CD4-positive, alpha-beta T cell treated with Interleukin-2 at 100 ng/mL for 4 hours (primary cell): ENCODE measurements around the gene ATG16L1.
"Not testable (repeated sequence)": the region's sequence is repeated elsewhere in the genome, so short reads cannot be mapped to it uniquely, and the experiment has no call there.

Experiments
- DNase-seq: peaks from one replicate; pipeline ENCODE4 v3.0.0-alpha.2; 2020; ENCODE audit warnings: low spot score

ATG16L1 gene

DNA sequence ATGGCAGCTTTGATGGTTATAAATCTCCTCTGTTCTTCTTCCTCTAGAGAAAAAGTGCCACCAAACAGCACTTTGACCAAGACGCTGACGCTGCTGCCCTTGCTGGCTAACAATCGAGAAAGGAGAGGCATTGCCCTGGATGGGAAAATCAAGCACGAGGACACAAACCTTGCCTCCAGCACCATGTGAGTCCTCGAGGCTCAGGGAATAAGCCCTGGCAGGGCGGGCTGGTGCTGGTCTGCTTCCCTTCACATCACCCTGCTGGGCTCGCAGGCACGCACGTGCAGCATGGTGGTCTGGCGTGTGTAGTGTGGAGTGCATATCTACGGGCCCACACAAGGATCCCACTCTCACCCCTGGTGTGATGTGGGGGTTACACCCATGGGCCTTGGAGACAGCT is 83.4 kb downstream of the ATG16L1 start:
- no peak for DNase-seq

DNA sequence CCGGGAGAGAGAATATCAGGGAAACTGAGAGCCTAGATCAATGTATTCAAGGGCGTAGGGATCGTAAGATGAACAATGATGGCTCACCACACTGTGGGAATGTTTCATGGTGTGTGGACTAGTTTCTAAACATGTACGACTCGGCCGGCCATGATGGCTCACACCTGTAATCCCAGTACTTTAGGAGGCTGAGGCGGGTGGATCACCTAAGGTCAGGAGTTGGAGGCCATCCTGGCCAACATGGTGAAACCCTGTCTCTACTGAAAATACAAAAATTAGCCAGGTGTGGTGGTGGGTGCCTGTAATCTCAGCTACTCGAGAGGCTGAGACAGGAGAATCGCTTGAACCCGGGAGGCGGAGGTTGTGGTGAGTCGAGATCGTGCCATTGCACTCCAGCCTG is 84.6 kb downstream of the ATG16L1 start:
- not testable (repeated sequence) for DNase-seq

DNA sequence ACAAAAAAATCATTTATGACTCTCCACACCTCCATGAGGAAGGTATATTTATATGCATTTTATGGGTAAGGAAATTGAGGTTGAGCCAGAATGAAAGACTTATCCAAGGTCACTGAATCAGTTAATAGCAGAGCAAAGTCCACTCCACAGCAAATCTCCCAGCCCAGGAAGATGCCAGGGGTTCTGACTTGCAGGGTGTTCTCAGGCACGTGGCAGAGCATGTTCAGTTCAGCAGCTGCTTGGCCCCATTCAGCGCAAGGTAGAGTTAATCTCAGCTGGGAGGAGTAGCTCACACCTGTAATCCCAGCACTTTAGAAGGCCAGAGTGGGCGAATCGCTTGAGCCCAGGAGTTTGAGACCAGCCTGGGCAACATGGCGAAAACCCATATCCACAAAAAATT is 85.1 kb downstream of the ATG16L1 start:
- DNase-seq = no peak

DNA sequence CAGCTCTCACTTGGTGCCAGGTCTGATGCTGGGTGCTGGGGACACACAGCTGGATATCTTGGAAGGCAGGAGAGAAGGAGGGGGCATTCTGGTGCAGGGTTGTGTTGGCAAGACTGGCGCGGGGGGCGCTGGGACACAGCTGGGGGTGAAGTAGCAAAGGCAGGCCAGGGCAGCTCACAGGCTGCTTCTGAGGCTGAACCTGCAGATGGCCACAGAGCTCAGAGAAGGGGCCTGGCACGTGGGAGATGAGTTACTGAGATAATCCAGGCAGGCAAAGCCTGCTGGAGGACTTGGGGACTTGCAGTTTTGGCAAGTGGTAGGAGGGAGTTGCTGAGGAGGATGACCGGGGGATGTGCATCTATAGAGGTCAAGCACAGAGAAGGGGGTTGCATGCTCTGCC is 86.6 kb downstream of the ATG16L1 start:
- no peak for DNase-seq

DNA sequence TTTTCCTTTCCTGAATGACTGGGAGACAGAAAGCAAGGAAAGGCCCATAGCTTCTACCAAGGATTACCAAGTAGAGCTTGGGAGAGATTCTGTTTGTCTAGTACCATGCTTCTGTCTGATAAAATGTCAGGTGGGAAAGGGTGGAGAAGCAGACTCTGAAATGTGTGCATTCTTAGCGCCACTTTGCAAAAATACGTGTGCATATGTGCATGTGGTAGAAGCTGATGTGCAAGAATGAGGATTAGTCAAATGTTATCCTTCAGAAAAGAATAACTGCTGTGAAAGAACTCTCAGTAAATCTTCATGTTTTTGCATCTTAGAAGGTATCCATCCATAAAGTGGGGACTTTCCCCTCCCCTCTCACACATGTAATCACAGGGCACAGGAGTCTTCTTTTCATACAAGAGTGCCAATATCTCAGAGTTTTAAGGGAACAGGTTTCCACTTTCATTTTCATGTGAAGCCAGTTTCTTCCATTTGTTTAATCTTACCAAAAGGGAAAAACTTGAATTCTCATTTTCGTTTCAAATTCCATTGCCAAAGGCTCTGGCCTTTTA is 87.4 kb downstream of the ATG16L1 start:
- DNase-seq = no peak

DNA sequence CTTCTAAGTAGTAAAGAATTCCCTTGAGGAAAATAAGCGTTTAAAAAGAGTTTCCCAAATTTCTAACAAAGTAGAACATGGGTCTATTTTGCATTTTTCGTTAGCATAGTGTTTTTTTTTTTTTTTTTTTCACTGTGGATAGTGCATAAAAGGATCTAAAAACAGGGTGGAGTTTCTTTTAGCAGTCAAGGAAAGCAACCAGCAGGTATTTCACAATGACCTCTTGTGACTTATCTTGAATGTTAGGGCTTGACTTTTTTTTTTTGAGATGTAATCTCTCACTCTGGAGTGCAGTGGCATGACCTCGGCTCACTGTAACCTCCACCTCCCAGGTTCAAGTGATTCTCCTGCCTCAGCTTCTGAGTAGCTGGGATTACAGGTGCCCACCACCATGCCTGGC is 88.0 kb downstream of the ATG16L1 start:
- DNase-seq = no peak

DNA sequence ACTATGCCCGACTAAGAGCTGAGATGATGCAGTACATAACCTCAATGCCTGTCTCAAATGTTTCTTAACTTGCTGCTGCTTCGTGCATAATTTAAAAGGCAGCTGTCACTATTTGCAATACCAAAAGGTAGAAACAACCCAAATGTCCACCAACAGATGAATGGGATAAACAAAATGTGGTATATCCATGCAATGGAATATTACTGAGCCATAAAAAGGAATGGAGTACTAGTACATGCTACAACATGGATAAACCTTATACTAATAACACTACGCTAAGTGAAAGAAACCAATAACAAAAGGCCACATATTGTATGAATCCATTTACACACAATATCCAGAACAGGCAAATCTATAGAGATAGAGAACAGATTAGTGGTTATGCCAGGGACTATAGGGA is 89.8 kb downstream of the ATG16L1 start:
- no peak for DNase-seq

DNA sequence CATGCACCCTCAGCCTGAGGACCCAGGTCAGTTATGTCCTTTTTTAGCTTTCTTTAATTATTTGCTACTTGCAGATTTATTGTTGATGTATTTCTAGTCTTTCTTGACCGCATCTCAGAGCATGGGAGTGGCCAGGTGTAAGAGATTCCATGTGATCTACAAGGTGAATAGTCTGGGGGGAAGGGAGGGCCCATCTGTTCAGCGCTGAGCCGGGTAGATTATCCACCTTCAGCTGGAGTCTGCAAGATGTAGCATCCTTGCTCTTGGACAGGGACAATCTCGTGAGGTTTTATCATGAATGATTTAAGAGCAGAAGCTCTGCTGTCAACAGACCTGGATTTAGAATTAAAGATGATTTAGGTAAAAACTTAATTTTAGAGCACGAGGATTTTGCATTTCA is 90.8 kb downstream of the ATG16L1 start:
- DNase-seq = no peak

DNA sequence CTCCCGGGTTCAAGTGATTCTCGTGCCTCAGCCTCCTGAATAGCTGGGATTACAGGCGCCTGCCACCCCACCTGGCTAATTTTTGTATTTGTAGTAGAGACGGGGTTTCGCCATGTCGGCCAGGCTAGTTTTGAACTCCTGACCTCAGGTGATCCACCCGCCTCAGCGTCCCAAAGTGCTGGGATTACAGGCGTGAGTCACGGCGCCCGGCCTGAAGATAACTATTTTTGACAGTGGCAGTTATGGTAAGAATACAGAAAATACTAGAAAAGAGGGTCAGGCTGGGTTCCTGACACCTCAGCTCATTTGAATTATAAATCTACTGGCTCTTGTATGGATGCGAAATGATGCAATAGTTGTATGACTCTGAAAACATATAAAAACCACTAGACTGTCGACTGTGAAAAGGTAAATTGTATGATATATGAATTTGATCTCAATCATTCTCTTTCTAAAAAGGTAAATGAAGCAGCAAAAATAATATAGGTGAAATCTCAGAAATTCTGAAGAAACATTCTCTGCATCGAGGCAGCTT is 91.8 kb downstream of the ATG16L1 start:
- no peak for DNase-seq
